GM19035 (cell line): ENCODE results near the gene IL1RAPL1.

ENCODE experiments used
- ATAC-seq: cut with Tn5 transposase; IDR thresholded peaks from one replicate; pipeline ENCODE4 v1.9.1; 2021; ENCODE audit not compliant: unreplicated experiment

The IL1RAPL1 gene

DNA sequence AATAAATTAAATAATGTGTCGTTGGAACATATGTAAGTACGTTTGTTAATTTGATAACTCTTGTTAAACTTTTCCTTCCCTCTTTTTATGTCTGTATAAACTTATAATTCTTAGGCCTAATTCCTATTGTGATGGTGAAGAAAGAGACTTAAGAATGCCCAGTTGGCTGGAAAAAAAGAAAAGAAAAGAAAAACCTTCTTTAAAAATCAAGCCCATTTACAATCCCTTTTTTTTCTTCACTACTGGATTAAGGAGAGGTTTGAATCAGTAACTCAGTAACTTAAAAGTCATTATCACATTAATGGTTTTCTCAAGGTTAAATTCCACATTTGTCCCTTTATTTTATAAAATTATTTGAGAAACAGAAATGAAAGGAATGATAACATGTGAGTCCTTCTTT lies 1374.8 kb downstream of the IL1RAPL1 start:
- ATAC-seq = no peak

DNA sequence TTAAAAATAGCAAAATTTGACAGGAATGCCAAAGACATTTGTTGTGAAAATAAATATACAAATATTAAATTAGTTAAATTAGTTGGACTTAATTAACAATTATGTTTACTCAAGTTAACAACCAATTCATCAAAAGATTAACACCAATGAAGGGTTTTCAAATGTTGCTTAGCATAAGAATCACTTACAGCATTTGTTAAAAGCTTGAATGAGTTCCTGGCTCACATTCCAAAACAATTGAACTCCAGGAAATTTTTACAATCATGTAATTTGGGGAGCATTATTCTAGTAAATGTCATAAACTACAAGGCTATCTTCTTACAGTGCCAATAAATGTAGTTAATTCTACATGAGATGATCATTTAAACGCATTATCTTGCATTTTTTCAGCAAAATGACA lies 1378.4 kb downstream of the IL1RAPL1 start:
- no peak for ATAC-seq

DNA sequence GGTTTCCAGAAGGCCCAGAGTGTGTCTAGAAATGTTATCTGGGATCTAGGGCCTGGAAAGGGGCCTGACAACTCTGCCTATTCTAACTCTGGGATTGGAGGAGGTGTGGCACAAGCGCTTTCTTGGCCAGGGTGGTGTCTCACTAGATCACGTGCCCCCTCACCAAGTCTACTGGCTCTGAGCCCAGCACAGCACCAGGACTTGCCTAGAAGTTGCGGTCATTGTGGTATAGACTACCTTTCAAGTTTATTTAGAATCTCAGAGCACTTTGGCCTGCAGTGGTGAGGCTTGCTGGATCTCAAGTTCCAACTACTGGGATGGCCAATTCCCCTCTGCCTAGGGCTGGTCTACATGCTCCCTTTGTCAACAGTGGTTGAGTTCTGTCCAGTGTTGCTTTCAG lies 1404.8 kb downstream of the IL1RAPL1 start:
- ATAC-seq = no peak

- no peak for ATAC-seq
Measured at GRCh38 chrX:30005813-30006212, 1418.6 kb downstream of the IL1RAPL1 start.
